HepG2 (cell line): ENCODE results near the gene CNPY4. TPM values are rescaled to one million over a fixed set of nuclear protein-coding genes. Genes with fewer than 3 reads are reported as not detected.

ENCODE experiments used
- DNMT1 ChIP-seq: sonication (generic); formaldehyde crosslinking; IDR thresholded peaks from 2 replicates; pipeline ENCODE4 v1.5.1; 2020; ENCODE audit warnings: mild to moderate bottlenecking, missing genetic modification reagents
- HMG20B ChIP-seq: conservative IDR thresholded peaks from 2 replicates; pipeline ENCODE4 v1.6.1; 2016; ENCODE audit warnings: missing genetic modification reagents, missing compliant biosample characterization
- HNRNPLL ChIP-seq: fragments of 200-400 bp; formaldehyde crosslinking; IDR thresholded peaks from 2 replicates; pipeline ENCODE4 v1.6.1; 2017; ENCODE audit warnings: mild to moderate bottlenecking, low read depth, low read length; ENCODE audit not compliant: poor library complexity, severe bottlenecking
- MAFK ChIP-seq, 2 experiments: IDR thresholded peaks in 1 of 2; conservative IDR thresholded peaks in 1 of 2; 2 replicates each; pipeline ENCODE4 v1.6.1; 2011; ENCODE audit warnings: improper control_type of control experiment in 2 of 2, low read length in 2 of 2
- MNT ChIP-seq: fragments of 450-650 bp; IDR thresholded peaks from 2 replicates; pipeline ENCODE4 v1.6.1; 2016
- PAX8 ChIP-seq: sonication (generic); formaldehyde crosslinking; IDR thresholded peaks from 2 replicates; pipeline ENCODE4 v1.8.0; 2022; ENCODE audit warnings: mild to moderate bottlenecking, missing genetic modification reagents, borderline replicate concordance
- POLR2A ChIP-seq, 2 experiments: IDR thresholded peaks; 2 replicates each; pipeline ENCODE4 v1.6.1; 2011; ENCODE audit warnings: low read depth in 2 of 2, low read length in 2 of 2, mild to moderate bottlenecking in 1 of 2, moderate library complexity in 1 of 2; ENCODE audit not compliant: insufficient read depth in 1 of 2
- RFXAP ChIP-seq: sonication (generic); formaldehyde crosslinking; IDR thresholded peaks from 2 replicates; pipeline ENCODE4 v1.4.0; 2020; ENCODE audit warnings: missing genetic modification reagents, borderline replicate concordance
- SP140L ChIP-seq: sonication (generic); formaldehyde crosslinking; IDR thresholded peaks from 2 replicates; pipeline ENCODE4 v1.4.0; 2020; ENCODE audit warnings: missing genetic modification reagents, borderline replicate concordance
- ZFP82 ChIP-seq: sonication (generic); formaldehyde crosslinking; IDR thresholded peaks from 2 replicates; pipeline ENCODE4 v1.5.1; 2020; ENCODE audit warnings: mild to moderate bottlenecking, missing genetic modification reagents, borderline replicate concordance
- ZKSCAN1 ChIP-seq: fragments of 150-350 bp; IDR thresholded peaks from 2 replicates; pipeline ENCODE4 v1.6.1; 2014; ENCODE audit warnings: low read length
- ZNF24 ChIP-seq: fragments of 450-650 bp; IDR thresholded peaks from 2 replicates; pipeline ENCODE4 v1.6.1; 2017; ENCODE audit warnings: antibody characterized with exemption, mild to moderate bottlenecking
- ZNF274 ChIP-seq: sonication (generic); formaldehyde crosslinking; IDR thresholded peaks from 2 replicates; pipeline ENCODE4 v1.5.1; 2020; ENCODE audit warnings: mild to moderate bottlenecking, missing genetic modification reagents
- ZNF331 ChIP-seq: sonication (generic); formaldehyde crosslinking; IDR thresholded peaks from 2 replicates; pipeline ENCODE4 v1.4.0; 2020; ENCODE audit warnings: missing genetic modification reagents
- ZNF503 ChIP-seq: sonication (generic); formaldehyde crosslinking; IDR thresholded peaks from 2 replicates; pipeline ENCODE4 v1.4.0; 2020; ENCODE audit warnings: missing genetic modification reagents
- ZNF704 ChIP-seq: sonication (generic); formaldehyde crosslinking; IDR thresholded peaks from 2 replicates; pipeline ENCODE4 v1.8.1; 2023; ENCODE audit warnings: mild to moderate bottlenecking, inconsistent platforms, moderate library complexity, missing genetic modification reagents, borderline replicate concordance
- ZNF777 ChIP-seq: sonication (generic); formaldehyde crosslinking; IDR thresholded peaks from 2 replicates; pipeline ENCODE4 v1.4.0; 2020; ENCODE audit warnings: missing genetic modification reagents
- ZNF780A ChIP-seq: sonication (generic); formaldehyde crosslinking; IDR thresholded peaks from 2 replicates; pipeline ENCODE4 v1.8.0; 2022; ENCODE audit warnings: mild to moderate bottlenecking, missing genetic modification reagents, moderate library complexity
- polyA plus RNA-seq, 8 experiments: library from polyadenylated mRNA; depleted of rRNA in 3 of 8; stranded (reverse) in 7 of 8; unstranded in 1 of 8; fragments of >200 nt; fragmentation: Illumina TruSeq in 4 of 8; extraction: Trizol in 4 of 8; gene quantifications; 2 replicates each; pipeline versions ENCODE4 v1.2.1 to v1.2.3, GENCODE V29; 2011 to 2016; ENCODE audit warnings: low read depth in 4 of 8, missing spikeins in 1 of 8, mixed read lengths in 1 of 8; ENCODE audit not compliant: insufficient read depth in 1 of 8
- total RNA-seq, 5 experiments: library from RNA; depleted of rRNA; stranded (reverse); fragments of >200 nt; fragmentation: Illumina TruSeq; extraction: Trizol; gene quantifications; 2 replicates each; pipeline ENCODE4 v1.2.3, GENCODE V29; 2016; ENCODE audit warnings: low read depth in 1 of 5
- TF ChIP-seq, protein P1 (sequence below): sonication (generic); formaldehyde crosslinking; IDR thresholded peaks from 2 replicates; pipeline ENCODE4 v1.8.1; 2023; ENCODE audit warnings: mild to moderate bottlenecking, missing genetic modification reagents
- TF ChIP-seq, protein P2 (sequence below): IDR thresholded peaks from 2 replicates; pipeline ENCODE4 v1.6.1; 2016
- TF ChIP-seq, protein P3 (sequence below): sonication (generic); formaldehyde crosslinking; IDR thresholded peaks from 2 replicates; pipeline ENCODE4 v1.8.0; 2022; ENCODE audit warnings: mild to moderate bottlenecking, missing genetic modification reagents

The CNPY4 gene
- total and polyA plus RNA-seq, 2 of the 13 experiments (the other 11 are each of a cell fraction or from before 2014, with no cell fraction given) = 6.2 to 12.7 TPM

DNA sequence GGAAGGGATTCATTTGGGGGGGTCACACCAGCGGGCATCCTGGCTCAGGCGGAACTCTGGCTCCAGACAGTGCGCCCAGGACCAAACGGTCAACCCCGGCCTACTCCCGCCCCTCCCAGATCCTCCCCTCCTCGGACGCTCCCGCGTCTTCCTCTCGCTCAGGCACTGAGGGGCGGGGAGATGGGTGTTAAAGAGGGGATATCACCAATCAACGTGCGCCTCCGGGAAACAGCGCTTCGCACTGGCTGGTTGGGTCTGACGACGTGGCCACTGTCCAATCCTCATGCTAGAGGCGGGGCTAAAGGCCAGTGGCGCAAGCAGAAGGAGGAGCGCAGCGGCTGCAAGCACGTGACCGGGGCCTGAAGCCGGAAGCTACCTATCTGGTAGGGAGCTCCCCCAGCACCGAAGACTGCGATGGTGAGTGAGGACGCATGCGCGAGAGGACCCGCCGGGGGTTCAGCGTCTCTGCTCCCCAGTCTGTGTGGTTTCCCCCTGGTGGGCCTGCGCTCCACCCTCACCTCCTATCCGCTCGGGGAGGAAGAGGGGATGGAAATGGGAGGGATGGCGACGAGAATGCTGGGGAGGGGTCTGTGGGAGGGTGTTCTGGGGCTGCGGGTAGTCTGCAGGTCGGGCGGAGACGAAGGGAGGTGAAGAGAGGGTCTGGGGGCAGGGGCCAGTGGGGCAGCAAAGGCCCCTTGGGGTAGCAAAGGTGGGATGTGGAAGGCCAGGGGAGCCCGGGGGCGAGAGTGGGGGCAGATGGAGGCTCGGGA lies 29.3 kb downstream of the CNPY4 start, which contains the start of gene LAMTOR4 (continued):
- TF ChIP-seq, protein P1, sequence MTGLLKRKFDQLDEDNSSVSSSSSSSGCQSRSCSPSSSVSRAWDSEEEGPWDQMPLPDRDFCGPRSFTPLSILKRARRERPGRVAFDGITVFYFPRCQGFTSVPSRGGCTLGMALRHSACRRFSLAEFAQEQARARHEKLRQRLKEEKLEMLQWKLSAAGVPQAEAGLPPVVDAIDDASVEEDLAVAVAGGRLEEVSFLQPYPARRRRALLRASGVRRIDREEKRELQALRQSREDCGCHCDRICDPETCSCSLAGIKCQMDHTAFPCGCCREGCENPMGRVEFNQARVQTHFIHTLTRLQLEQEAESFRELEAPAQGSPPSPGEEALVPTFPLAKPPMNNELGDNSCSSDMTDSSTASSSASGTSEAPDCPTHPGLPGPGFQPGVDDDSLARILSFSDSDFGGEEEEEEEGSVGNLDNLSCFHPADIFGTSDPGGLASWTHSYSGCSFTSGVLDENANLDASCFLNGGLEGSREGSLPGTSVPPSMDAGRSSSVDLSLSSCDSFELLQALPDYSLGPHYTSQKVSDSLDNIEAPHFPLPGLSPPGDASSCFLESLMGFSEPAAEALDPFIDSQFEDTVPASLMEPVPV (CRISPR knock-in tag) = 0 out of 2 replicates have a peak, but pooled peaks have one; percentile 6
- TF ChIP-seq ZFP82 (no peak), SP140L (no peak), POLR2A (IDR thresholded peaks at IDR 0.05; ENCODE audit: insufficient read depth in 1 of 2, low read depth in 2 of 2, low read length in 2 of 2) (peak in 1 of 2 experiments; percentile 92), ZNF780A (CRISPR knock-in tag) (no peak), ZNF331 (peak; percentile 33; the same call in 1 of the 2 replicates), ZNF274 (peak; percentile 69; the same call in 1 of the 2 replicates), MAFK (conservative IDR thresholded peaks at IDR 0.05 in 1 of 2, IDR thresholded peaks at IDR 0.05 in 1 of 2; ENCODE audit: low read length in 2 of 2) (no peak), HNRNPLL (peak; percentile 76), MNT (peak; percentile 55), ZNF777 (CRISPR knock-in tag) (no peak), RFXAP (CRISPR knock-in tag) (peak; percentile 86), DNMT1 (CRISPR knock-in tag) (no peak), HMG20B (CRISPR knock-in tag) (no peak), ZNF503 (no peak), ZNF24 (no peak), PAX8 (CRISPR knock-in tag) (no peak), ZNF704 (CRISPR knock-in tag) (peak; percentile 31; the same call in 1 of the 2 replicates), ZKSCAN1 (no peak)
- TF ChIP-seq, protein P2, sequence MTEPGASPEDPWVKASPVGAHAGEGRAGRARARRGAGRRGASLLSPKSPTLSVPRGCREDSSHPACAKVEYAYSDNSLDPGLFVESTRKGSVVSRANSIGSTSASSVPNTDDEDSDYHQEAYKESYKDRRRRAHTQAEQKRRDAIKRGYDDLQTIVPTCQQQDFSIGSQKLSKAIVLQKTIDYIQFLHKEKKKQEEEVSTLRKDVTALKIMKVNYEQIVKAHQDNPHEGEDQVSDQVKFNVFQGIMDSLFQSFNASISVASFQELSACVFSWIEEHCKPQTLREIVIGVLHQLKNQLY (CRISPR knock-in tag) = peak; percentile 63; the same call in 1 of the 2 replicates
- TF ChIP-seq, protein P3, sequence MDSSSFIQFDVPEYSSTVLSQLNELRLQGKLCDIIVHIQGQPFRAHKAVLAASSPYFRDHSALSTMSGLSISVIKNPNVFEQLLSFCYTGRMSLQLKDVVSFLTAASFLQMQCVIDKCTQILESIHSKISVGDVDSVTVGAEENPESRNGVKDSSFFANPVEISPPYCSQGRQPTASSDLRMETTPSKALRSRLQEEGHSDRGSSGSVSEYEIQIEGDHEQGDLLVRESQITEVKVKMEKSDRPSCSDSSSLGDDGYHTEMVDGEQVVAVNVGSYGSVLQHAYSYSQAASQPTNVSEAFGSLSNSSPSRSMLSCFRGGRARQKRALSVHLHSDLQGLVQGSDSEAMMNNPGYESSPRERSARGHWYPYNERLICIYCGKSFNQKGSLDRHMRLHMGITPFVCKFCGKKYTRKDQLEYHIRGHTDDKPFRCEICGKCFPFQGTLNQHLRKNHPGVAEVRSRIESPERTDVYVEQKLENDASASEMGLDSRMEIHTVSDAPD (CRISPR knock-in tag) = no peak
